Tibial artery (tissue), 4 donors: Measurements from ENCODE around the gene CALHM3.

Source experiments
- DNase-seq, 2 donors: peaks; one replicate each; pipeline ENCODE4 v3.0.0-alpha.2; 2019
- H3K27ac ChIP-seq, 2 donors: fragments of 200-600 bp; sonication (generic) in 1 of 2; 1 replicate in 1 of 2; 2 replicates in 1 of 2; pipeline ENCODE4 v1.5.1; 2018 to 2019; ENCODE audit warnings: mild to moderate bottlenecking in 1 of 2
- H3K27me3 ChIP-seq, 2 donors: fragments of 200-600 bp; sonication (generic) in 1 of 2; one replicate each; pipeline versions ENCODE4 v1.5.1 to v1.6.0; 2016 to 2019
- H3K36me3 ChIP-seq, 3 donors: fragments of 200-600 bp; sonication (generic) in 2 of 3; one replicate each; pipeline ENCODE4 v1.5.1; 2016 to 2019; ENCODE audit warnings: mild to moderate bottlenecking in 2 of 3
- H3K4me1 ChIP-seq, 4 donors: fragments of 200-600 bp; sonication (generic) in 2 of 4; 1 replicate in 3 of 4; 2 replicates in 1 of 4; pipeline ENCODE4 v1.5.1; 2016 to 2019
- H3K4me3 ChIP-seq, 2 donors: fragments of 200-600 bp; sonication (generic) in 1 of 2; 1 replicate in 1 of 2; 2 replicates in 1 of 2; pipeline ENCODE4 v1.5.1; 2018 to 2019; ENCODE audit warnings: mild to moderate bottlenecking in 2 of 2
- H3K9me3 ChIP-seq, 3 donors: fragments of 200-600 bp; sonication (generic) in 1 of 3; one replicate each; pipeline ENCODE4 v1.5.1; 2016 to 2019
- CTCF ChIP-seq, 2 experiments: fragments of 200-600 bp in 1 of 2; fragments of 450-650 bp in 1 of 2; IDR thresholded peaks; one replicate each; pipeline ENCODE4 v1.5.1; 2017 to 2019; ENCODE audit warnings: antibody characterized with exemption in 2 of 2, mild to moderate bottlenecking in 1 of 2, moderate library complexity in 1 of 2
- intact Hi-C: fragments of 100-400 bp; cut with DNase I; formaldehyde crosslinking; loops from one replicate; pipeline ENCODE4 v1.15.0; 2023; ENCODE audit warnings: low total_unique reads

CALHM3 gene

GRCh38 chr10:103519798-103520197, 40.8 kb upstream of the CALHM3 start:
- Histone ChIP-seq H3K9me3 (no peaks in the 10 kb centered on the region), H3K36me3 (no peaks in the 10 kb centered on the region), H3K4me3 (no peak overlapping the region), H3K27ac (no peak overlapping the region), H3K27me3 (no peaks in the 10 kb centered on the region), H3K4me1 (no peaks in the 10 kb centered on the region)
- no peak for DNase-seq
- intact Hi-C loops: no loop called here
- TF ChIP-seq CTCF (IDR thresholded peaks at IDR 0.05): no peak

- Histone ChIP-seq H3K9me3 (no peaks in the 10 kb centered on the region), H3K27ac (no peak overlapping the region)
Observed at GRCh38 chr10:103517234-103518085, 38.4 kb upstream of the CALHM3 start.

GRCh38 chr10:103514244-103514643, 35.2 kb upstream of the CALHM3 start:
- no peaks in the 10 kb centered on the region for H3K27me3 ChIP-seq
- no peaks in the 10 kb centered on the region for H3K9me3 ChIP-seq
- no peaks in the 10 kb centered on the region for H3K36me3 ChIP-seq
- intact Hi-C loops: no loop called here
- H3K27ac ChIP-seq: no peak overlapping the region
- DNase-seq: no peak
- H3K4me3 ChIP-seq: no peak overlapping the region
- no peak for TF ChIP-seq CTCF (IDR thresholded peaks at IDR 0.05)
- no peaks in the 10 kb centered on the region for H3K4me1 ChIP-seq

More at GRCh38 chr10:103517234-103518085, 38.4 kb upstream of the CALHM3 start:
- TF ChIP-seq CTCF (IDR thresholded peaks at IDR 0.05): no peak
- intact Hi-C loops: no loop called here
- Histone ChIP-seq H3K4me1 (no peaks in the 10 kb centered on the region), H3K4me3 (no peak overlapping the region), H3K36me3 (no peaks in the 10 kb centered on the region), H3K27me3 (no peaks in the 10 kb centered on the region)
- DNase-seq: no peak

- no peak for DNase-seq
- intact Hi-C loops: no loop called here
- no peaks in the 10 kb centered on the region for H3K4me1 ChIP-seq
Observed at GRCh38 chr10:103513380-103514060, 34.5 kb upstream of the CALHM3 start.

More at GRCh38 chr10:103513380-103514060, 34.5 kb upstream of the CALHM3 start:
- Histone ChIP-seq H3K27ac (no peak overlapping the region), H3K36me3 (no peaks in the 10 kb centered on the region), H3K9me3 (no peaks in the 10 kb centered on the region), H3K4me3 (no peak overlapping the region), H3K27me3 (peaks cover 0 to under 1% of the 10 kb centered on the region in 2 donors)
- TF ChIP-seq CTCF (IDR thresholded peaks at IDR 0.05): no peak
